LoVo (cell line): ENCODE results near the gene SLC5A10.
"Not testable (repeated sequence)": the region's sequence is repeated elsewhere in the genome, so short reads cannot be mapped to it uniquely, and the experiment has no call there.

Source experiments
- DNase-seq: peaks from one replicate; pipeline ENCODE4 v3.0.0-alpha.2; 2016; ENCODE audit warnings: low spot score

Gene SLC5A10

GRCh38 chr17:19042369-19042768, 90.4 kb downstream of the SLC5A10 start:
- DNase-seq: not testable (repeated sequence)

- DNase-seq: not testable (repeated sequence)
Observed at GRCh38 chr17:19043032-19043431, 91.1 kb downstream of the SLC5A10 start.

GRCh38 chr17:19044643-19045042, 92.7 kb downstream of the SLC5A10 start:
- not testable (repeated sequence) for DNase-seq

- DNase-seq: not testable (repeated sequence)
Observed at GRCh38 chr17:19046782-19047375, 94.9 kb downstream of the SLC5A10 start, which contains the start of gene GRAP. Gene GRAP (minus strand): TSS chr17:19046957. CDS start chr17:19046926, 31 bp downstream.

GRCh38 chr17:19047510-19047909, 95.5 kb downstream of the SLC5A10 start:
- DNase-seq: not testable (repeated sequence)

GRCh38 chr17:19048826-19049225, 96.9 kb downstream of the SLC5A10 start:
- DNase-seq: not testable (repeated sequence)

GRCh38 chr17:19055447-19055846, 103.5 kb downstream of the SLC5A10 start:
- DNase-seq: not testable (repeated sequence)

GRCh38 chr17:19062009-19062717, 110.2 kb downstream of the SLC5A10 start:
- DNase-seq: not testable (repeated sequence)

- DNase-seq: not testable (repeated sequence)
Observed at GRCh38 chr17:19062718-19063325, 110.9 kb downstream of the SLC5A10 start.

- not testable (repeated sequence) for DNase-seq
Observed at GRCh38 chr17:19063326-19063956, 111.5 kb downstream of the SLC5A10 start.

- not testable (repeated sequence) for DNase-seq
Observed at GRCh38 chr17:19064378-19064777, 112.4 kb downstream of the SLC5A10 start.

GRCh38 chr17:19070318-19071168, 118.6 kb downstream of the SLC5A10 start:
- not testable (repeated sequence) for DNase-seq
